Lower leg skin (tissue), 3 donors: Measurements from ENCODE around the gene ALPI.

ENCODE experiments used
- POLR2A ChIP-seq, 2 donors: fragments of 450-650 bp; IDR thresholded peaks; one replicate each; pipeline ENCODE4 v1.6.1; 2016 to 2017; ENCODE audit warnings: antibody characterized with exemption in 2 of 2, mild to moderate bottlenecking in 1 of 2, moderate library complexity in 1 of 2
- TF ChIP-seq, protein P1 (sequence below), 3 donors: fragments of 450-650 bp; IDR thresholded peaks; one replicate each; pipeline ENCODE4 v1.5.1; 2016; ENCODE audit warnings: antibody characterized with exemption in 3 of 3, mild to moderate bottlenecking in 3 of 3, moderate library complexity in 2 of 3

- TF ChIP-seq, protein P1, sequence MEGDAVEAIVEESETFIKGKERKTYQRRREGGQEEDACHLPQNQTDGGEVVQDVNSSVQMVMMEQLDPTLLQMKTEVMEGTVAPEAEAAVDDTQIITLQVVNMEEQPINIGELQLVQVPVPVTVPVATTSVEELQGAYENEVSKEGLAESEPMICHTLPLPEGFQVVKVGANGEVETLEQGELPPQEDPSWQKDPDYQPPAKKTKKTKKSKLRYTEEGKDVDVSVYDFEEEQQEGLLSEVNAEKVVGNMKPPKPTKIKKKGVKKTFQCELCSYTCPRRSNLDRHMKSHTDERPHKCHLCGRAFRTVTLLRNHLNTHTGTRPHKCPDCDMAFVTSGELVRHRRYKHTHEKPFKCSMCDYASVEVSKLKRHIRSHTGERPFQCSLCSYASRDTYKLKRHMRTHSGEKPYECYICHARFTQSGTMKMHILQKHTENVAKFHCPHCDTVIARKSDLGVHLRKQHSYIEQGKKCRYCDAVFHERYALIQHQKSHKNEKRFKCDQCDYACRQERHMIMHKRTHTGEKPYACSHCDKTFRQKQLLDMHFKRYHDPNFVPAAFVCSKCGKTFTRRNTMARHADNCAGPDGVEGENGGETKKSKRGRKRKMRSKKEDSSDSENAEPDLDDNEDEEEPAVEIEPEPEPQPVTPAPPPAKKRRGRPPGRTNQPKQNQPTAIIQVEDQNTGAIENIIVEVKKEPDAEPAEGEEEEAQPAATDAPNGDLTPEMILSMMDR (IDR thresholded peaks at IDR 0.05): no peak
- TF ChIP-seq POLR2A (IDR thresholded peaks at IDR 0.05): no peak
Observed at GRCh38 chr2:232498452-232498851, 42.5 kb downstream of the ALPI start.
